T-helper 1 cell treated with Interleukin-12 subunit alpha and Interleukin-12 subunit beta and Interleukin-4 antibody, amounts not matched to agents 30 μg/mL and 1 μg/mL, for 36 hours (primary cell): Measurements from ENCODE around the gene QSOX1.

Source experiments
- H3K27ac Mint-ChIP-seq: one replicate; pipeline ENCODE4 v1.8.0; 2021; ENCODE audit warnings: mild to moderate bottlenecking, mixed read lengths
- H3K27me3 Mint-ChIP-seq: one replicate; pipeline ENCODE4 v1.8.0; 2021; ENCODE audit warnings: low read depth, mixed read lengths
- H3K36me3 Mint-ChIP-seq: one replicate; pipeline ENCODE4 v1.8.0; 2021; ENCODE audit warnings: low read depth, mixed read lengths
- H3K4me1 Mint-ChIP-seq: one replicate; pipeline ENCODE4 v1.8.0; 2021; ENCODE audit warnings: low read depth, mixed read lengths
- H3K4me3 Mint-ChIP-seq: one replicate; pipeline ENCODE4 v1.8.0; 2021; ENCODE audit warnings: mild to moderate bottlenecking, moderate library complexity, mixed read lengths
- H3K9me3 Mint-ChIP-seq: one replicate; pipeline ENCODE4 v1.8.0; 2021; ENCODE audit warnings: mixed read lengths

The QSOX1 gene

GRCh38 chr1:180232521-180233043, 77.9 kb downstream of the QSOX1 start:
- Mint-ChIP-seq H3K4me3 (peak overlapping the region; percentile 7), H3K9me3 (no peaks in the 10 kb centered on the region), H3K27ac (no peak overlapping the region), H3K4me1 (peaks cover 19% of the 10 kb centered on the region), H3K36me3 (peaks cover 2% of the 10 kb centered on the region), H3K27me3 (peaks cover 89% of the 10 kb centered on the region)

GRCh38 chr1:180233191-180234011, 78.7 kb downstream of the QSOX1 start:
- no peaks in the 10 kb centered on the region for H3K9me3 Mint-ChIP-seq
- peaks cover 89% of the 10 kb centered on the region for H3K27me3 Mint-ChIP-seq
- H3K36me3 Mint-ChIP-seq, result peaks cover 2% of the 10 kb centered on the region
- peaks cover 21% of the 10 kb centered on the region for H3K4me1 Mint-ChIP-seq
- peak overlapping the region; percentile 20 for H3K27ac Mint-ChIP-seq
- H3K4me3 Mint-ChIP-seq, result no peak overlapping the region

- peaks cover 91% of the 10 kb centered on the region for H3K27me3 Mint-ChIP-seq
- no peaks in the 10 kb centered on the region for H3K9me3 Mint-ChIP-seq
- no peak overlapping the region for H3K4me3 Mint-ChIP-seq
- H3K27ac Mint-ChIP-seq, result peak overlapping the region; percentile 68
- H3K36me3 Mint-ChIP-seq, result peaks cover 2% of the 10 kb centered on the region
- H3K4me1 Mint-ChIP-seq, result peaks cover 18% of the 10 kb centered on the region
These were observed 79.9 kb downstream of the QSOX1 start for GRCh38 chr1:180234369-180235076.

GRCh38 chr1:180235077-180235501, 80.4 kb downstream of the QSOX1 start:
- Mint-ChIP-seq H3K36me3 (peaks cover 2% of the 10 kb centered on the region), H3K9me3 (no peaks in the 10 kb centered on the region), H3K4me1 (peaks cover 18% of the 10 kb centered on the region), H3K4me3 (no peak overlapping the region), H3K27ac (no peak overlapping the region), H3K27me3 (peaks cover 96% of the 10 kb centered on the region)

- Mint-ChIP-seq H3K4me3 (no peak overlapping the region), H3K27me3 (peaks cover 96% of the 10 kb centered on the region), H3K9me3 (no peaks in the 10 kb centered on the region), H3K36me3 (peaks cover 2% of the 10 kb centered on the region), H3K27ac (peak overlapping the region; percentile 53), H3K4me1 (peaks cover 18% of the 10 kb centered on the region)
These were observed 81.0 kb downstream of the QSOX1 start for GRCh38 chr1:180235502-180236239.

- H3K4me3 Mint-ChIP-seq, result no peak overlapping the region
- H3K9me3 Mint-ChIP-seq, result no peaks in the 10 kb centered on the region
- H3K27me3 Mint-ChIP-seq, result peaks cover 96% of the 10 kb centered on the region
- peak overlapping the region; percentile 53 for H3K27ac Mint-ChIP-seq
- H3K4me1 Mint-ChIP-seq, result peaks cover 14% of the 10 kb centered on the region
- peaks cover 2% of the 10 kb centered on the region for H3K36me3 Mint-ChIP-seq
These were observed 82.2 kb downstream of the QSOX1 start for GRCh38 chr1:180236698-180237509.

GRCh38 chr1:180237869-180238476, 83.3 kb downstream of the QSOX1 start:
- peaks cover 2% of the 10 kb centered on the region for H3K36me3 Mint-ChIP-seq
- H3K9me3 Mint-ChIP-seq, result no peaks in the 10 kb centered on the region
- H3K4me1 Mint-ChIP-seq, result peaks cover 14% of the 10 kb centered on the region
- peaks cover 92% of the 10 kb centered on the region for H3K27me3 Mint-ChIP-seq
- H3K27ac Mint-ChIP-seq, result no peak overlapping the region
- no peak overlapping the region for H3K4me3 Mint-ChIP-seq

- Mint-ChIP-seq H3K9me3 (no peaks in the 10 kb centered on the region), H3K27ac (no peak overlapping the region), H3K27me3 (peaks cover 85% of the 10 kb centered on the region), H3K4me3 (no peak overlapping the region), H3K36me3 (peaks cover 2% of the 10 kb centered on the region), H3K4me1 (peaks cover 14% of the 10 kb centered on the region)
These were observed 84.0 kb downstream of the QSOX1 start for GRCh38 chr1:180238675-180239074.

- Mint-ChIP-seq H3K4me3 (no peak overlapping the region), H3K27me3 (peaks cover 85% of the 10 kb centered on the region), H3K36me3 (peaks cover 2% of the 10 kb centered on the region), H3K9me3 (no peaks in the 10 kb centered on the region), H3K4me1 (peaks cover 10% of the 10 kb centered on the region), H3K27ac (no peak overlapping the region)
These were observed 84.8 kb downstream of the QSOX1 start for GRCh38 chr1:180239145-180240096.

- Mint-ChIP-seq H3K9me3 (no peaks in the 10 kb centered on the region), H3K36me3 (no peaks in the 10 kb centered on the region), H3K27ac (no peak overlapping the region), H3K4me3 (no peak overlapping the region), H3K4me1 (peaks cover 2% of the 10 kb centered on the region), H3K27me3 (peaks cover 60% of the 10 kb centered on the region)
These were observed 87.3 kb downstream of the QSOX1 start for GRCh38 chr1:180241716-180242544.

- H3K4me3 Mint-ChIP-seq, result no peak overlapping the region
- H3K27me3 Mint-ChIP-seq, result peaks cover 42% of the 10 kb centered on the region
- H3K9me3 Mint-ChIP-seq, result no peaks in the 10 kb centered on the region
- H3K27ac Mint-ChIP-seq, result no peak overlapping the region
- H3K36me3 Mint-ChIP-seq, result no peaks in the 10 kb centered on the region
- H3K4me1 Mint-ChIP-seq, result no peaks in the 10 kb centered on the region
These were observed 89.0 kb downstream of the QSOX1 start for GRCh38 chr1:180243517-180244221.
